ENCODE measurements around the gene LONRF2.
"Not testable (repeated sequence)": the region's sequence is repeated elsewhere in the genome, so short reads cannot be mapped to it uniquely, and the experiment has no call there.

LONRF2 gene

GRCh38 chr2:100250645-100251044, 71.7 kb downstream of the LONRF2 start:
- no peak for DNase-seq

DNA sequence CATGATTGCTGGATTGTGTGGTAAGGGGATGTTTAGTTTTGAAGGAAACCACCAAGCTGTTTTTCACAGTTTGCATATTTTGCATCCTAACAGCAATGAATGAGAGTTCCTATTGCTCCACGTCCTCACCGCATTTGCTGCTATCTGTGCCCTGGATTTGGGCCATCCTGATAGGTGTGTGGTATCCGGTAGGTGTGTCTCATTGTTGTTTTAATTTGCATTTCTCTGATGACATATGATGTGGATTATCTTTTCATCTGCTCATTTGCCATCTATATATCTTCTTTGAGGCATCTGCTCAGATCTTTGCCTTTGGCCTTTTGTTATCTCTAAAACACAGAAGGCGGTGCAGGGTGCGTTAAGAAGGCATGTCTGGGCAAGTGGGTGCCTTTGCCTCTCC, 73.3 kb downstream of the LONRF2 start:
- no peak for DNase-seq

- not testable (repeated sequence) for DNase-seq
Measured at GRCh38 chr2:100248556-100248955, 73.7 kb downstream of the LONRF2 start.

- DNase-seq: no peak
Measured at GRCh38 chr2:100248044-100248330, 74.3 kb downstream of the LONRF2 start.

GRCh38 chr2:100247256-100248043, 74.9 kb downstream of the LONRF2 start:
- peak; percentile 86 for DNase-seq

- peak; percentile 76 for DNase-seq
Measured at GRCh38 chr2:100246163-100247145, 75.8 kb downstream of the LONRF2 start.

- DNase-seq: no peak
Measured at GRCh38 chr2:100245681-100246080, 76.6 kb downstream of the LONRF2 start.

DNA sequence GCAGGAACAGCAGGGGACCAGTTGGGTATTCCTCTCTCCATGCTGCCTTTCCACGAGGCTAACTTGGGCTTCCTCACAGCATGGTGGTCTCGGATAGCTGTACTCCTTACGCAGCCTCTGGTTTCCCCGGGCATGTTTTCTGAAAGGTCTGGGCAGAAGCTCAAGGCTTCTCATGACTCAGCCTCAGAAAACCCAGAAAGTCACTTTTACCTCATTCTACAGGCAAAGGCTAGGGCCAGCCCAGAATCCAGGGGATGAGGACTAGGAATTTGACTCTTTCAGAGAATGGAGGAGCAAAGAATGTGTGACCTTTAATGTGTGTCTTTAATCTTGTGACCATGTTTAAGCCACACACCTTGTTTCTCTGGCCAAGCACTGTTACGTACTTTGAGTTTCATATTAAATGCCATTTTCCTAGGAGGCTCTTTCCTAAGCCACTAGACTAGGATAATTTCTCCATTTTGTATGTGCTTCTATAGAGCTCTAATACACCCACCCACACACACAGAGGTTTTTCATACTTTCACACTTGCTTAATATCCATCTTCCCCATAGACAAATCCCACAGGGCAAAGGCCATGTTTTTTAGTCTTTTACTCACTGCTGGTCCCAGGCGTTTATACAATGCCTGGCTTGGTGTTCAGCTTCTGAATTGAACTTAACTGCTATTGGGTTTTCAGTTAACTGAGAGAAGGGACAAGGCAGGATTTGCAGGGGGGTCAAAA, 77.3 kb downstream of the LONRF2 start:
- DNase-seq: no peak

DNA sequence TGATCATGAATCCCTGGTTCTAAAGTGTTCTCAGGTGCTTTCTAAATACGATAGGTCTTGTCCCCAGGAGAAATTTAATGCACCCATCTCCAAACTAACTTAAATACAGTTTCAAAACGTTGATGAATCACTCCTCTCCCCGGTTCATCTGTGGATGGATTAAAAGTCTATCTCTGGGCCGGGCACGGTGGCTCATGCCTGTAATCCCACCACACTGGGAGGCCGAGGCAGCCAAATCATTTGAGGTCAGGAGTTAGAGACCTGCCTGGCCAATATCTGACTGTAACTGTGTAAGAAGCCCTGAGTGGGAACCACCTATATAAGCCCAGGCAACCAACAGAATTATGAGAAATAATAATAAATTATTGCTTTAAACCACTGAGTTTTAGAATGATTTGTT, 78.7 kb downstream of the LONRF2 start:
- no peak for DNase-seq

GRCh38 chr2:100242891-100243619, 79.2 kb downstream of the LONRF2 start:
- DNase-seq: peak; percentile 73

GRCh38 chr2:100242476-100242875, 79.8 kb downstream of the LONRF2 start:
- DNase-seq: peak; percentile 59

DNA sequence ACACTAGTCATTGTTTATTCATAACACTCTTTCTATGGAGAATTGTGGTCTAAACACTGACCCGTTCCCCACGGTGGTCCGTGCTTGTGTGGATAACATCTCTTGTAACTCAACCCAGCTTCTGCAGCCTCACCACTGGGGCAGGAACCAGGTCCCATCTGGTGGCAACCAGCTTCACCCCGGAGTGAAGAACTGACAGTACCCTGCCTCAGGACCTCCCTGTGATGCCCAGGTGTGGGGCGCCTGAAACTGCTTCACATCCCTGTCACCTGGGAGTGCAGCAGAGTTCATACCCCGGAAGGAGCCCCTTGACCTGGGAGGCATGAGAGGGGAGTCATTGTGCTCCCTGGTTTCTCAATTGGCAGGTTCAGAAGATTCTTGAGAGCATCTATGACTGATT, 81.1 kb downstream of the LONRF2 start:
- no peak for DNase-seq

GRCh38 chr2:100240386-100240785, 81.9 kb downstream of the LONRF2 start:
- DNase-seq: no peak

DNA sequence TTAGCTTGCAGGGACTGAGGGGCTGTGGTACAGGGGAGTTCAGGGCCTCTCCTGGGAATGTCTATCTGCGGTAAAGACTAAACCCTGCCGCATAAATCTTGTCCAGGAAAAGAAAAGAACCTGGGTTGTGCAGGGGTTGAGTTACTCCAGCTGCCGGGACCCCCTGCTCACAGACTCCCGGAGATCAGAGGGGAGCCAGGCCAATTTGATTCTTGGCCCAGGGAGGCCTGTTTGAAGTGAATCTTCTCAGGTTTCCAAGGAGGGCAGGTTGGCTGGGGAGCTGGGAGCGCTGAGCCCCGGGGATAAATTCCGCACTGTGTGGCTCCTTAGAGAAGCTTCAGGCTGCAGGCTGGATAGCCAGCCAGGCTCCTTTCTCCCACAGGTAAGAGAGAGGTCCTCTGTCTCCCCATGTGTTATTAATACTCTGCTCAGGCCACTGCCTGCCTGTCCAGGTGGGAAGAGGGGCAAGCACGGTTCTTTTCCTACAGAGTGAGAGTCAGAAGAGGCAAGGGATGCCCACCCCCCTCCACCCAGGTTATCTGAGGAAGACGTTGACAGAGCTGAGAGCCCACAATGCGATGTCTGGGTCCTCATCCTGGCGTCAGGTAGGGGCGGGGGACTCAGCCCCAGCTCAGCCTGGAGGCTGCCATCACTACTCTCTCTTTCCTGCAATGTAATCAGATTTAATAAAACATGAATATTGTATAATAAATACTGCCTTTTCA, 82.7 kb downstream of the LONRF2 start:
- DNase-seq: no peak

- no peak for DNase-seq
Measured at GRCh38 chr2:100238471-100238870, 83.8 kb downstream of the LONRF2 start.

DNA sequence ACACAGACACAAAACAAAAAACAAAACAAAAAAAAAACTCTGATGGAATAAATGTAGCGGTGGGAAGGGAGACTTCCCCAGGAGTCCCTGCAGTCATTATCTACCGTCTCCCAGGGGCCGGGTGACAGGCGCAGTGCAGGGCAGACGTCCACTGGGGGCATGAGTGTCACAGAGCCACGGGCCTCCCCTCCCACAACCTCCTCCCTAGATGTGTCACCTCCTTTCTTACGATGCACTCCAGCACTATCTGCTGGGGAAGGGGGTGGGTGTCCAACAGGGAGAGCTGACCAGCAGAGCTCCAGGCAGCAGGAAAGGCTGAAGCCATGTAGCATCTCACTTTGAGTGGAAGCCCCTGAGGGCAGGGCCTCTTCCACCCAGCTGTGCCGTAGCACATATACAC, 84.5 kb downstream of the LONRF2 start:
- DNase-seq: no peak

GRCh38 chr2:100237163-100237562, 85.1 kb downstream of the LONRF2 start:
- DNase-seq: no peak

- DNase-seq: no peak
Measured at GRCh38 chr2:100236166-100236565, 86.1 kb downstream of the LONRF2 start.

DNA sequence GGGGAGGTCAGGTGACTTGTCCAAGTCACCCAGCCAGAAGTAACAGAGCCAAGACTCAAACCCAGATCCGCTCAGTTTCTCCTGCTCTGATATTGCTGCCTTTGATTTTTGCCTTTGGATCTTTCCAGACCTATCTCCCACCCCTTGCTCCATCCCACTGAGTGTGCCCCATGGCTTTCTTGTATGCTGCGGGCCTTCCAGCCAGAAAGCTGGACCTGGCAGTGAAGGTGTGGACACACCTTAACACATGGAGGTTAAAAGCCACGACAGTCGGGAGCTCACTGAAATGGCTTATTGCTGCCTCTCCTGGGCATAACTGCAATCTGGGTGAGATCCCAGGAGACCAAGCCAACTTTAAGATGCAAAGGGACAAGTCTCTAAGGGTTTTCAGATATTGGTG, 86.7 kb downstream of the LONRF2 start:
- DNase-seq: no peak

DNA sequence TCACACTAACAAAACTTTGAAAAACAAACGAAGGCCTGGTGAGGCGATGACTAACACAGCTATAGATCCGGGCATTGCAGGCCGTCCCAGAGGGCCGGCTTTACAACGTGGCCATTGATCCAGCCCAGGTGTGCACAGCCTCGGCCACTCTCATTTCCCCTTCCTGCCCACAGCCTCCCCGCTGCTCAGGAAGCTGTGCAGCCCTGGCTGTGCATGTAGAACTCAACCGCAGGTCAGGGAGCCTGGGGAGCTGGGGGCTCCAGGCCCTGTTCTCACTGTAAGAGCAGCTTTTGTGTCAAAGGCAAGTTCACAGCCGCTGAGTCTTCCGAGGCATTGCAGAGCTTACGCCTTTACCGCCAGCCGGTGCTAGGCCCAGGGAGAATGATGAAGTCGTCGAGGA, 87.2 kb downstream of the LONRF2 start:
- no peak for DNase-seq

DNA sequence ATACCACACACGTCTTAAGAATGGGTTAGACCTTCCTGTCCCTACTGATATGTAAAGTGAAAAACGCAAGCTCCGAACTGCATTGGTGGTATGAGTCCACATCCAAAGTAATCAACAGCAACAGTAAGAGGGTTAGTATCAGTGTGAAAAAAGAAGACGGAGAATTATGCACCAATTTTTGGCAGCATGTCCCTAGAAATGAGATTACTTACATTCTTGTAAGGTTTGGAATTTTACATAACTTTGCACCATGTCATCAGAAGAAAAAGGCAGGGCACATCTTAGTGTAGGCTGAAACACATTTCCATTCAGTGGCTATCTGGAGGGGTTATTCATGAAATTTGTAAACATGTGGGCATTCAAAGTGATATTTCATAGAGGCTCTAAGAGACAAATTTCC, 88.2 kb downstream of the LONRF2 start:
- no peak for DNase-seq

DNA sequence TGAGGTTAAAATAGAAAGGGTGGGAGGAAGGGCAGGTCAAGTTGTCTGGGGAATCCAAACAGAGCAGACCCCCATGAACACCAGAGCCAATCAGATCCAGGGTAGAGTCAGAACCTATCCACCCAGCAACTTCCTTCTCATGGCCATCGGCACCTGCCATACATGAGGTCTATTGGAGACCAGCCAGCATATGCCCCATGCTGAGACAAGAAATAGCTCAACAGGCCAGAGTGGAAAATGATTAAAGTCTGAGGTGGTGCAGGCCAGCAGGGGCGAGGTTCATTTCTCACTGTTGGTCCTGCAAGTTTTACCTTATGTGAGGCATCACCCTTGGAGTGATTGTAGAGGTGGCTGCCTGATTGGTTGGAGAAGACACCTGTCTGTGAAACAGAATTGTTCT, 89.2 kb downstream of the LONRF2 start:
- DNase-seq: no peak

All from NCI-H345 (cell line).